Epithelial cell of proximal tubule (primary cell): ENCODE measurements around the gene SLC5A6. TPM values are rescaled to one million over a fixed set of nuclear protein-coding genes. Genes with fewer than 3 reads are reported as not detected.
A peak's percentile ranks its signal among the peaks of the same experiment; 100 is the strongest.

ENCODE experiments used
- DNase-seq: peaks from one replicate; pipeline ENCODE4 v3.0.0-alpha.2; 2011; ENCODE audit warnings: low read depth
- H3K4me3 ChIP-seq: 2 replicates; pipeline ENCODE4 v1.5.1; 2011; ENCODE audit warnings: low read depth, mild to moderate bottlenecking, low read length
- total RNA-seq: library from RNA; depleted of rRNA; stranded (reverse); fragments of >200 nt; gene quantifications from 2 replicates; pipeline ENCODE4 v1.2.3, GENCODE V29; 2015
- TF ChIP-seq, protein P1 (sequence below): conservative IDR thresholded peaks from 2 replicates; pipeline ENCODE4 v1.5.1; 2012; ENCODE audit warnings: low read depth, mild to moderate bottlenecking, low read length

The SLC5A6 gene
- total RNA-seq, 1 donor from 2014 or later: 51.5 TPM

DNA sequence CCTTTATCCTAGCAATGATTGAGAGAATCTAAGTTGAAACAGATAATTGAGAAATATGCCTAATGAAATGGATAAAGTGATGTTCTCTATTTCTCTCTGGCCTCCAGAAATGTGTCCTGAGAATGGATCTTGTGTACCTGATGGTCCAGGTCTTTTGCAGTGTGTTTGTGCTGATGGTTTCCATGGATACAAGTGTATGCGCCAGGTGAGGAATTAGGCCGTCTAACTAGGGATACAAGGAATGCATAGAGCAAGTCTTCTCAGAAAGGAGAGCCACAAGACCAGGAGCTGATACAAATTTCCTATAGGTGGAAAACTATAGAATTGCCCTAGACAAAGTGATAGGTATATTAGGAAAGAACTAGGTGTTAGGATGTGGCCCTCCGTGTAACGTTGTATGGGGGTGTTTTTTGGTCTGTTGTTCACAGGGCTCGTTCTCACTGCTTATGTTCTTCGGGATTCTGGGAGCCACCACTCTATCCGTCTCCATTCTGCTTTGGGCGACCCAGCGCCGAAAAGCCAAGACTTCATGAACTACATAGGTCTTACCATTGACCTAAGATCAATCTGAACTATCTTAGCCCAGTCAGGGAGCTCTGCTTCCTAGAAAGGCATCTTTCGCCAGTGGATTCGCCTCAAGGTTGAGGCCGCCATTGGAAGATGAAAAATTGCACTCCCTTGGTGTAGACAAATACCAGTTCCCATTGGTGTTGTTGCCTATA is 4.5 kb upstream of the SLC5A6 start:
- H3K4me3 ChIP-seq: peak overlapping the region; percentile 87
- DNase-seq: no peak
- TF ChIP-seq, protein P1, sequence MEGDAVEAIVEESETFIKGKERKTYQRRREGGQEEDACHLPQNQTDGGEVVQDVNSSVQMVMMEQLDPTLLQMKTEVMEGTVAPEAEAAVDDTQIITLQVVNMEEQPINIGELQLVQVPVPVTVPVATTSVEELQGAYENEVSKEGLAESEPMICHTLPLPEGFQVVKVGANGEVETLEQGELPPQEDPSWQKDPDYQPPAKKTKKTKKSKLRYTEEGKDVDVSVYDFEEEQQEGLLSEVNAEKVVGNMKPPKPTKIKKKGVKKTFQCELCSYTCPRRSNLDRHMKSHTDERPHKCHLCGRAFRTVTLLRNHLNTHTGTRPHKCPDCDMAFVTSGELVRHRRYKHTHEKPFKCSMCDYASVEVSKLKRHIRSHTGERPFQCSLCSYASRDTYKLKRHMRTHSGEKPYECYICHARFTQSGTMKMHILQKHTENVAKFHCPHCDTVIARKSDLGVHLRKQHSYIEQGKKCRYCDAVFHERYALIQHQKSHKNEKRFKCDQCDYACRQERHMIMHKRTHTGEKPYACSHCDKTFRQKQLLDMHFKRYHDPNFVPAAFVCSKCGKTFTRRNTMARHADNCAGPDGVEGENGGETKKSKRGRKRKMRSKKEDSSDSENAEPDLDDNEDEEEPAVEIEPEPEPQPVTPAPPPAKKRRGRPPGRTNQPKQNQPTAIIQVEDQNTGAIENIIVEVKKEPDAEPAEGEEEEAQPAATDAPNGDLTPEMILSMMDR: no peak

DNA sequence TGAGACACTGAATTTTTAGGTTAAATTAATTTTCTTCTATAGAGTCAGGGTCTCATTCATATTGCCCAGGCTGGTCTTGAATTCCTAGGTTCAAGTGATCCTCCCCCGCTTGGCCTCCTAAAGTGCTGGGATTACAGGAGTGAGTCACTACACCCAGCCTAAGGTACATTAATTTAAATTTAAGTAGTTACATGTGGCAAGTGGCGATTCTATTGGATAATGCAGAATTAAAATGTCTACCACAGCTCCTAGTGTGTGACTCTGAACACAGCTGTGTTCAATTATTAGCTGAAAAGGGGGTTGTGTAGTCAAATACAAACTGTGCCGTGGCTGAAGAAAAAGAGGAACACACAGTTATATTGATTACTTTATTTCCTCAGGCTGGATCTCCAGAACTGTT is 2.9 kb upstream of the SLC5A6 start:
- no peak for DNase-seq
- TF ChIP-seq, protein P1: no peak
- no peak overlapping the region for H3K4me3 ChIP-seq

DNA sequence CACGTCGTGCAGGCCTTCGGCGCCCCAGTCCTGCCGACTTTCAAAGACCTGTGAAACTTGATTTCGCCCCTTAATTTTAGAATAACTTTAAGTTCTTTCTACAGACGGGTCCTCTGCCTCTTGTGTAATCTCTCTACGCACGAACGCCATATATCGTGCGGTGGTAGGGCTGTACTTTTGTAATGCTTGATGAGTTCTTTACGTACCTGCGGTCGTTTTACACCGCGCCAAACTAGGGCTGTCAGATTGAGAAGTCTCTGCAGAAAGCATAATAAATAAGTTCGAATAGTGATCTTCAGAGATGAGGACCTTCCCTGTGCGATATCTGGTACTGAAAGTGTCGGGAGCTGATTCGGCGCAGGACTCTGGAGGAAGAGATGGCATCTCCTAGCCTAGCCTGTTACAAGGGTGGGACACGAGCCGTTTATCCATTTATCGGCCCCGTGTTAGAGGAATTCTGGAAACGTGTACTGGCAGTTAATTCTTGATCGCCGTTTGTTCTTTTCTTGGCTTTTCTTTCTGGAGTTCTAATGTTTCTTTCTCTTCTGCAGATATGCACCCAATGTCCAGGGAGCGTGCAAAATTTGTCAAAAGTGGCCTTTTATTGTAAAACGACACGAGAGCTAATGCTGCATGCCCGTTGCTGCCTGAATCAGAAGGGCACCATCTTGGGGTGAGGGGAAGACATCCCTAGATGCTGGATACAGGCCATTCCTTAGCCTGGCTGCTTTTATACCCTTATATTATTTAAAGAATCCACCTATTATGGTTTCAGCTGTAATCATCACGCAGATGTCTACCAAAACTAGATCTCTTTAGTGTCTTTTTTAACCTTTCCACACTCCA is 781 bp upstream of the SLC5A6 start:
- TF ChIP-seq, protein P1: no peak
- DNase-seq: no peak

DNA sequence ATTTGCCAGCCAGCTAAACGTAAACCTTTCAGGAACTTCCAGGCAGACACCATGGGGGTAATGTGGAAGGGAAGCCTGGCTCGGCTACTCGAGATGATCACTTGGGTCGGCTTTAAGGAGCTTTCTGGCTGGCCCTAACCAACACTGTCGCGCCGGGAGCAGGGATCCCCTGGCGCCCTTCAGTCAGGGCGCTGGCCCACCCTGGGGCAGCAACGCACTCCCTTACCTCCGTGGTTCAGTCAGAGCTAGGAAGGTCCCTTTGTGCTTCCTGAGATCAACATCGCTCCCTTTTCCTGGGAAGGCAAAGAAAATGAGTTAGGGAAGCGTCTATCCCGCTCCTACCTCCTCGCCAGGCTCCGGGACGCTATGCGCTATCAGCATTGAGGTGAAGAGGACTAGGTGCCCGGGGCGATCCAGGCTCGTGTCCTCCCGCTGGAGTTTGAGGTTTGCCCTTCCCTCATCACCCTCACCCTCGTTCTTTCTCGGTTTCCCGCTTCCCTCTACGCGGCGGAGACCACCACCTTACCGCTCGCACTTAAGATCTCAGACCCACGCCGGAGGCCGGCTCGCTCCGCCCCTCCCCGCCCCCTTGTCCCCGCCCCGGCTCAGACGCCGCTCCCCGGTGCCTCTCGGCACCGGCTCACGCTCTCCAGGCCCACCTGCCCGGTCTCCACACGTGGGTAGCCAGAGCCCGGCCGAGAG is 676 bp downstream of the SLC5A6 start:
- TF ChIP-seq, protein P1: no peak
- DNase-seq: no peak

More for the DNA sequence above, 781 bp upstream of the SLC5A6 start:
- H3K4me3 ChIP-seq: peak overlapping the region; percentile 93

DNA sequence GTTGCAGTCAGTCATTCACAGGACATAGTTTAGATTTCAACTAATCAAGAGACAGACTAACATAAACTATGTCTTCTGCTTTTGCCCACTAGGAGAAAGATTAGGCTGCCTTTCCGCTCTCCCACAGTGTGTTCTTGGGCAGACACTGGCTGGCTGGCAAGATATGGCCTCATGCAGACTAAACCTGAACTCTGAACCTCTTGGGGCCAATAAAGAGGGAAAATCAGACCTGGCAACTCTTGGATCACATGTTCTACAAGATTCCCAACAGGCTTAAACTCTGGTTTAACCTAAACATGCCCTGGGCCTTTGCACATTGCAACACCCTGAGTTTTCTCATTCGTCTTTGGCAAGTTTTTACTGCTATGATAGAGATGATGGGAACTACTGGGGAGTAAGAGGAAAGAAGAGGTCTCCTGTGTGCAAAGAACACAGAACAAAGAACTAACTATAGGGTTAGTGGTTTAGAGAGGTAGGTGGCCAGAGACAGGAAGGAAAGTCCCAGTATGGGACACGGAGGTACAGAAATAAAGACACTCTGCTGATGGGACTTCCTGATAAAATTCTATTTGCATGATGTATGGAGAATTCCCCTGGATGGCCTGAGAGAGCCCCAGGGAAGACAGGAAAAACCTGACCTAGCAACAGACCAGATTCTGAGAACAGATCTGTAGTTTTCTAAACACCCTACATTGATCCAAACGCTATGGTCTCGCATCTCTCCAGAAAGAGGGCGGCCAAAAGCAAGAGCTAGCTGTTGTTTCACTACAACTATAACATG is 2.3 kb downstream of the SLC5A6 start:
- TF ChIP-seq, protein P1: no peak
- DNase-seq: no peak
- H3K4me3 ChIP-seq: no peak overlapping the region

More for the DNA sequence above, 676 bp downstream of the SLC5A6 start:
- peak overlapping the region; percentile 93 for H3K4me3 ChIP-seq

DNA sequence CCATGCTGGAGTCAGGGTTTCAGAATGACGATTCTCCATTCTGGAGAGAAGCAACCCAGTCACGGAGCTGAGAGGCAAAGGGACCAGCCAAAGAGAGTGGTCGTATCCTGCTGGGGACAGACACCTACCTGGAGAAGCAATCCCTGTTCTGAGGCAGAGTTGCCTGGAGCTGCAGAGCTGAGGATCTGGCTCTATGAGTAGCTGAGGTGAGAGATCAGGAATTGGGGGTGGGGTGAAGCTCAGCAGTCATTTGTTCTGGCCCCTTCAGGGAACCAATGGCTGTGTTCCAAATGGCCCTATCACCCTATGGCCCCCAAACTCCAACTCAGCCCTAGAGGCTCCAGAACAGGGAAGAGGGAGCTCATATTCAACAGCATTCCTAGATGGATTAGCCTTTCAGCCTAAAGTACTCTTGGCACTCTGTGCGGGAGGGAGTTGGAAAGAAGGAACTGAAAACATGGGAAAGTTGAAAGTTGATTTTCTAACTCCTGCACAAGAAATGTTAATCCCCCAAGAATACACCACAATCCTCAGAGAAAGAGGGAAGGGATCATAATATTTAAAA is 3.5 kb downstream of the SLC5A6 start:
- TF ChIP-seq, protein P1: no peak
- no peak for DNase-seq
- H3K4me3 ChIP-seq: no peak overlapping the region
